Adrenal gland (tissue), 12 donors: ENCODE results near the gene SSR2. TPM values are rescaled to one million over a fixed set of nuclear protein-coding genes. Genes with fewer than 3 reads are reported as not detected.

Source experiments
- DNase-seq, 7 donors: peaks; one replicate each; pipeline ENCODE4 v3.0.0-alpha.2; 2019 to 2020
- H3K27ac ChIP-seq, 5 donors: fragments of 200-600 bp; sonication (generic) in 4 of 5; 1 replicate in 3 of 5; 2 replicates in 2 of 5; pipeline versions ENCODE4 v1.5.1 to v1.8.0; 2016 to 2020; ENCODE audit warnings: mild to moderate bottlenecking in 1 of 5
- H3K27me3 ChIP-seq: fragments of 200-600 bp; 2 replicates; pipeline ENCODE4 v1.8.0; 2021
- H3K36me3 ChIP-seq, 2 donors: fragments of 200-600 bp; replicated peaks in 1 of 2; 1 replicate in 1 of 2; 2 replicates in 1 of 2; pipeline versions ENCODE4 v1.5.1 to v1.8.0; 2018 to 2022
- H3K4me1 ChIP-seq, 2 donors: fragments of 200-600 bp; replicated peaks in 1 of 2; 1 replicate in 1 of 2; 2 replicates in 1 of 2; pipeline versions ENCODE4 v1.5.1 to v1.8.0; 2018 to 2021
- H3K4me3 ChIP-seq, 4 donors: fragments of 200-600 bp; sonication (generic) in 3 of 4; one replicate each; pipeline ENCODE4 v1.5.1; 2016 to 2018
- H3K9me3 ChIP-seq, 3 donors: fragments of 200-600 bp; sonication (generic) in 1 of 3; replicated peaks in 1 of 3; 1 replicate in 2 of 3; 2 replicates in 1 of 3; pipeline versions ENCODE4 v1.5.1 to v1.8.0; 2016 to 2021
- CTCF ChIP-seq, 6 experiments: fragments of 450-650 bp in 4 of 6; fragments of 200-600 bp in 2 of 6; sonication (generic) in 1 of 6; IDR thresholded peaks; 1 replicate in 5 of 6; 2 replicates in 1 of 6; pipeline versions ENCODE4 v1.5.1 to v1.8.0; 2016 to 2021; ENCODE audit warnings: antibody characterized with exemption in 6 of 6, mild to moderate bottlenecking in 2 of 6, moderate library complexity in 1 of 6
- POLR2A ChIP-seq, 2 donors: fragments of 450-650 bp; IDR thresholded peaks; one replicate each; pipeline ENCODE4 v1.6.1; 2017; ENCODE audit warnings: antibody characterized with exemption in 2 of 2, mild to moderate bottlenecking in 2 of 2, moderate library complexity in 1 of 2
- WGBS, 4 donors: extraction: QIAGEN DNeasy Blood & Tissue Kit in 2 of 4; methylation state at CpG; one replicate each; pipeline versions ENCODE4 v1.1.5 to v1.1.7; 2013 to 2017; 5-methylcytosine and 5-hydroxymethylcytosine counted together
- intact Hi-C, 2 donors: fragments of 100-400 bp; cut with DNase I; formaldehyde crosslinking; loops; one replicate each; pipeline versions ENCODE4 v1.14.1 to v1.15.0; 2022 to 2023
- polyA plus RNA-seq, 3 donors: library from polyadenylated mRNA; stranded (reverse); fragments of 200-250 nt in 2 of 3; fragments of 350-450 nt in 1 of 3; fragmentation: Illumina TruSeq in 1 of 3; extraction: RNeasy Lipid Tissue Mini Kit (QIAGEN cat#74804) in 1 of 3; gene quantifications; one replicate each; pipeline ENCODE4 v1.2.3, GENCODE V29; 2013 to 2014
- total RNA-seq, 9 donors: library from RNA; depleted of rRNA in 4 of 9; stranded (reverse); fragments of >200 nt in 4 of 9; fragments of 120-200 nt in 1 of 9; fragmentation: NEBNext Ultra II Directional in 1 of 9; extraction: Animal tissue kit (Norgen Biotek cat#: 25700) in 1 of 9; gene quantifications; one replicate each; pipeline versions ENCODE4 v1.1.0 to v1.2.4, GENCODE V29; 2013 to 2023
- donor health status: healthy with polysubstance abuse.
- donor health status: Bipolar disorder and iron deficiency.
- donor health status: DM: yes; HTN: yes; CAD: no.
- donor health status: DM: no; HTN: no; CAD: no.
- donor health status: DM: no; HTN: no; CAD: no.
- donor health status: DM: yes; HTN: yes; CAD: no.

The SSR2 gene
- total and polyA plus RNA-seq, 12 donors, result 164 to 724 (median 354) TPM

GRCh38 chr1:155970531-155971167 is 50.1 kb downstream of the SSR2 start:
- Histone ChIP-seq H3K27me3 (no peaks in the 10 kb centered on the region), H3K9me3 (no peaks in the 10 kb centered on the region), H3K36me3 (peaks cover 0 to 10% of the 10 kb centered on the region in 2 donors), H3K4me1 (peaks cover 9 to 65% of the 10 kb centered on the region in 2 donors), H3K27ac (peak overlapping the region in 2 of 5 donors; percentile 47 to 70), H3K4me3 (no peak overlapping the region)
- TF ChIP-seq CTCF (IDR thresholded peaks at IDR 0.05), result no peak
- TF ChIP-seq POLR2A (IDR thresholded peaks at IDR 0.05), result no peak
- intact Hi-C loops, result no loop called here
- DNase-seq, result peak; percentile 72 to 84 (median 80)
- 27 to 42% (median 33%) methylated on average over 11 of the region's 11 CpGs for WGBS, 4 donors

GRCh38 chr1:155969377-155969791 is 51.4 kb downstream of the SSR2 start:
- Histone ChIP-seq H3K36me3 (peaks cover 0 to 23% of the 10 kb centered on the region in 2 donors), H3K4me1 (peaks cover 9 to 52% of the 10 kb centered on the region in 2 donors), H3K4me3 (no peak overlapping the region), H3K9me3 (no peaks in the 10 kb centered on the region), H3K27ac (peak overlapping the region in 2 of 5 donors; percentile 15 to 63), H3K27me3 (no peaks in the 10 kb centered on the region)
- WGBS, 4 donors, result 69 to 80% (median 72%) methylated on average over 8 to 9 of the region's 9 CpGs
- no peak for DNase-seq
- intact Hi-C loops, result no loop called here
- TF ChIP-seq POLR2A (IDR thresholded peaks at IDR 0.05) (no peak), CTCF (IDR thresholded peaks at IDR 0.05) (no peak)

GRCh38 chr1:155968670-155969069 is 52.1 kb downstream of the SSR2 start:
- whole genome bisulfite sequencing, 4 donors, result 50 to 70% (median 55%) methylated on average over 2 to 3 of the region's 3 CpGs; no CpG with 5 or more reads in 1 of the 4 donors
- intact Hi-C loops, result no loop called here

GRCh38 chr1:155968051-155968400 is 52.7 kb downstream of the SSR2 start:
- Histone ChIP-seq H3K36me3 (peaks cover 0 to 26% of the 10 kb centered on the region in 2 donors), H3K4me1 (peaks cover 9 to 46% of the 10 kb centered on the region in 2 donors), H3K27ac (peak overlapping the region in 2 of 5 donors; percentile 49 to 73), H3K4me3 (no peak overlapping the region), H3K9me3 (no peaks in the 10 kb centered on the region), H3K27me3 (no peaks in the 10 kb centered on the region)
- WGBS, 4 donors, result 75 to 86% (median 80%) methylated on average over 7 of the region's 7 CpGs
- intact Hi-C loops, result no loop called here
- DNase-seq, result no peak
- TF ChIP-seq POLR2A (IDR thresholded peaks at IDR 0.05) (no peak), CTCF (IDR thresholded peaks at IDR 0.05) (no peak)

More at GRCh38 chr1:155968670-155969069, 52.1 kb downstream of the SSR2 start:
- Histone ChIP-seq H3K27ac (peak overlapping the region in 2 of 5 donors; percentile 23 to 63), H3K9me3 (no peaks in the 10 kb centered on the region), H3K36me3 (peaks cover 0 to 25% of the 10 kb centered on the region in 2 donors), H3K27me3 (no peaks in the 10 kb centered on the region), H3K4me1 (peaks cover 9 to 46% of the 10 kb centered on the region in 2 donors), H3K4me3 (no peak overlapping the region)
- DNase-seq, result no peak
- TF ChIP-seq POLR2A (IDR thresholded peaks at IDR 0.05), result no peak
- no peak for TF ChIP-seq CTCF (IDR thresholded peaks at IDR 0.05)
